Measurements from ENCODE around the gene MEX3C.

DNA sequence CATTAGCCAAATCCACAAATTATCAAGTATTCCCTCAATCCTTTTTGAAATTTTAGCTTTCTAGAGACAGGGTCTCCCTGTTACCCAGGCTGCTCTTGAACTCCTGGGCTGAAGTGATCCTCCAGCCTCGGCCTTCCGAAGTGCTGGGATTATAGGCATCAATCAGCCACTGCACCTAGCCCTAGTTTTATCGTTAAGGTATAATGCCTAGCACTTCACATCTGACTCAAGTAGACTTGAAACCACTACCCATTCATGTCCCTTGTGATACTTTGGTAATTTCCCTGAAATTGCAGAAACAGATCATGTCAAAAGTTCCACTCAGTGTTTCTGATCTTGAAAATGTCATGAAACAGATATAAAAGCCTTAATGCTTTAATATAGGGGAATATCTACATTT is 26.3 kb downstream of the MEX3C start:
- no peak for TF ChIP-seq EZH2 (IDR thresholded peaks at IDR 0.05; ENCODE audit: borderline replicate concordance, low read length)
- no peak for TF ChIP-seq CTCF (IDR thresholded peaks at IDR 0.05; ENCODE audit: low read length)

Measured in OCI-LY1 (cell line).